HG03159 (cell line): ENCODE measurements around the gene PXK.

Experiments
- ATAC-seq: cut with Tn5 transposase; IDR thresholded peaks from one replicate; pipeline ENCODE4 v1.9.1; 2021; ENCODE audit warnings: mild to moderate bottlenecking, moderate library complexity; ENCODE audit not compliant: unreplicated experiment

The PXK gene

GRCh38 chr3:58379351-58380073 is 46.8 kb downstream of the PXK start:
- ATAC-seq = no peak

GRCh38 chr3:58383476-58383875 is 50.8 kb downstream of the PXK start:
- no peak for ATAC-seq

GRCh38 chr3:58383904-58384303 is 51.2 kb downstream of the PXK start:
- no peak for ATAC-seq

- no peak for ATAC-seq
These were observed 51.8 kb downstream of the PXK start for GRCh38 chr3:58384381-58385090.

- ATAC-seq = no peak
These were observed 54.1 kb downstream of the PXK start for GRCh38 chr3:58386626-58387365.

- ATAC-seq = no peak
These were observed 55.2 kb downstream of the PXK start for GRCh38 chr3:58387650-58388546.

GRCh38 chr3:58388550-58389091 is 55.9 kb downstream of the PXK start:
- ATAC-seq = no peak

GRCh38 chr3:58391156-58391865 is 58.6 kb downstream of the PXK start:
- ATAC-seq = no peak

GRCh38 chr3:58392181-58392580 is 59.5 kb downstream of the PXK start:
- no peak for ATAC-seq

GRCh38 chr3:58394339-58394738 is 61.6 kb downstream of the PXK start:
- no peak for ATAC-seq

- ATAC-seq = no peak
These were observed 66.1 kb downstream of the PXK start for GRCh38 chr3:58398669-58399333.

- ATAC-seq = no peak
These were observed 70.9 kb downstream of the PXK start for GRCh38 chr3:58403513-58404109.

GRCh38 chr3:58404396-58404795 is 71.7 kb downstream of the PXK start:
- ATAC-seq = no peak

- no peak for ATAC-seq
These were observed 76.2 kb downstream of the PXK start for GRCh38 chr3:58408906-58409305.

- no peak for ATAC-seq
These were observed 77.0 kb downstream of the PXK start for GRCh38 chr3:58409663-58410062.

- ATAC-seq = no peak
These were observed 78.3 kb downstream of the PXK start for GRCh38 chr3:58411036-58411435.

- no peak for ATAC-seq
These were observed 79.4 kb downstream of the PXK start for GRCh38 chr3:58411851-58412830.
